HEK293 (cell line): Measurements from ENCODE around the gene UNC5CL.

ENCODE experiments used
- GLIS2 ChIP-seq: fragments of 450-650 bp; formaldehyde crosslinking; IDR thresholded peaks from 2 replicates; pipeline ENCODE4 v1.5.1; 2016; ENCODE audit warnings: missing biosample characterization, missing genetic modification characterization
- HOXA7 ChIP-seq: sonication (generic); formaldehyde crosslinking; IDR thresholded peaks from 2 replicates; pipeline ENCODE4 v1.8.1; 2022; ENCODE audit warnings: missing genetic modification reagents, borderline replicate concordance
- ZFP3 ChIP-seq: fragments of 450-650 bp; formaldehyde crosslinking; IDR thresholded peaks from 2 replicates; pipeline ENCODE4 v1.5.1; 2016; ENCODE audit warnings: low read depth, missing biosample characterization, missing genetic modification characterization
- ZNF184 ChIP-seq: fragments of 450-650 bp; IDR thresholded peaks from 2 replicates; pipeline ENCODE4 v1.5.1; 2018; ENCODE audit warnings: missing biosample characterization, mild to moderate bottlenecking, missing genetic modification characterization
- ZNF311 ChIP-seq: fragments of 450-650 bp; formaldehyde crosslinking; IDR thresholded peaks from 2 replicates; pipeline ENCODE4 v1.5.1; 2017; ENCODE audit warnings: missing biosample characterization, missing genetic modification characterization, borderline replicate concordance
- TF ChIP-seq, protein P1 (sequence below): fragments of 450-650 bp; formaldehyde crosslinking; IDR thresholded peaks from 2 replicates; pipeline ENCODE4 v1.5.1; 2016; ENCODE audit warnings: missing biosample characterization, missing genetic modification characterization
- TF ChIP-seq, protein P2 (sequence below): fragments of 450-650 bp; formaldehyde crosslinking; IDR thresholded peaks from 2 replicates; pipeline ENCODE4 v1.5.1; 2016; ENCODE audit warnings: missing biosample characterization, missing genetic modification characterization
- TF ChIP-seq, protein P3 (sequence below): fragments of 450-650 bp; formaldehyde crosslinking; IDR thresholded peaks from 2 replicates; pipeline ENCODE4 v1.5.1; 2016; ENCODE audit warnings: missing biosample characterization, missing genetic modification characterization

DNA sequence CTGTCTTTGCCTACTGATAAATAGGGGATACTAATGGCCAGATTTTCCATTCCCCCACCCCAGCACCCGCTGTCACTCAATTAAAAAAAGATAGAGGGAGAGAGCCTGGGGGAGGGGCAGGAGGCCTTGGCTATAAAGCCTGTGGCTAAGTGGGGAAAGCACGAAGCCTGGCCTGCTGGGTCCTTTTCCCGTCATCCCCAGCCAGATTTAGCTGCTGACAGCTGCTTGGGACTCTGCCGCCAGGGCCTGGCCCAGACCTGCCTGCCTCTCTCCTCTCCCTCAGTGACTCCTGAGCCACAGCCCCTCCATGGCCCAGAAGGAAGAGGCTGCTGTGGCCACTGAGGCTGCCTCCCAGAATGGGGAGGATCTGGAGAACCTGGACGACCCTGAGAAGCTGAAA lies 14.0 kb upstream of the UNC5CL start, which contains the start of gene APOBEC2:
- TF ChIP-seq ZFP3 (tag by site-specific recombination) (no peak), GLIS2 (tag by site-specific recombination) (no peak), ZNF311 (no peak), ZNF184 (tag by site-specific recombination) (no peak), HOXA7 (CRISPR knock-in tag) (no peak)
- TF ChIP-seq, protein P1, sequence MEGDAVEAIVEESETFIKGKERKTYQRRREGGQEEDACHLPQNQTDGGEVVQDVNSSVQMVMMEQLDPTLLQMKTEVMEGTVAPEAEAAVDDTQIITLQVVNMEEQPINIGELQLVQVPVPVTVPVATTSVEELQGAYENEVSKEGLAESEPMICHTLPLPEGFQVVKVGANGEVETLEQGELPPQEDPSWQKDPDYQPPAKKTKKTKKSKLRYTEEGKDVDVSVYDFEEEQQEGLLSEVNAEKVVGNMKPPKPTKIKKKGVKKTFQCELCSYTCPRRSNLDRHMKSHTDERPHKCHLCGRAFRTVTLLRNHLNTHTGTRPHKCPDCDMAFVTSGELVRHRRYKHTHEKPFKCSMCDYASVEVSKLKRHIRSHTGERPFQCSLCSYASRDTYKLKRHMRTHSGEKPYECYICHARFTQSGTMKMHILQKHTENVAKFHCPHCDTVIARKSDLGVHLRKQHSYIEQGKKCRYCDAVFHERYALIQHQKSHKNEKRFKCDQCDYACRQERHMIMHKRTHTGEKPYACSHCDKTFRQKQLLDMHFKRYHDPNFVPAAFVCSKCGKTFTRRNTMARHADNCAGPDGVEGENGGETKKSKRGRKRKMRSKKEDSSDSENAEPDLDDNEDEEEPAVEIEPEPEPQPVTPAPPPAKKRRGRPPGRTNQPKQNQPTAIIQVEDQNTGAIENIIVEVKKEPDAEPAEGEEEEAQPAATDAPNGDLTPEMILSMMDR (tag by site-specific recombination): no peak
- TF ChIP-seq, protein P2, sequence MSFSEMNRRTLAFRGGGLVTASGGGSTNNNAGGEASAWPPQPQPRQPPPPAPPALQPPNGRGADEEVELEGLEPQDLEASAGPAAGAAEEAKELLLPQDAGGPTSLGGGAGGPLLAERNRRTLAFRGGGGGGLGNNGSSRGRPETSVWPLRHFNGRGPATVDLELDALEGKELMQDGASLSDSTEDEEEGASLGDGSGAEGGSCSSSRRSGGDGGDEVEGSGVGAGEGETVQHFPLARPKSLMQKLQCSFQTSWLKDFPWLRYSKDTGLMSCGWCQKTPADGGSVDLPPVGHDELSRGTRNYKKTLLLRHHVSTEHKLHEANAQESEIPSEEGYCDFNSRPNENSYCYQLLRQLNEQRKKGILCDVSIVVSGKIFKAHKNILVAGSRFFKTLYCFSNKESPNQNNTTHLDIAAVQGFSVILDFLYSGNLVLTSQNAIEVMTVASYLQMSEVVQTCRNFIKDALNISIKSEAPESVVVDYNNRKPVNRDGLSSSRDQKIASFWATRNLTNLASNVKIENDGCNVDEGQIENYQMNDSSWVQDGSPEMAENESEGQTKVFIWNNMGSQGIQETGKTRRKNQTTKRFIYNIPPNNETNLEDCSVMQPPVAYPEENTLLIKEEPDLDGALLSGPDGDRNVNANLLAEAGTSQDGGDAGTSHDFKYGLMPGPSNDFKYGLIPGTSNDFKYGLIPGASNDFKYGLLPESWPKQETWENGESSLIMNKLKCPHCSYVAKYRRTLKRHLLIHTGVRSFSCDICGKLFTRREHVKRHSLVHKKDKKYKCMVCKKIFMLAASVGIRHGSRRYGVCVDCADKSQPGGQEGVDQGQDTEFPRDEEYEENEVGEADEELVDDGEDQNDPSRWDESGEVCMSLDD (tag by site-specific recombination): no peak
- TF ChIP-seq, protein P3, sequence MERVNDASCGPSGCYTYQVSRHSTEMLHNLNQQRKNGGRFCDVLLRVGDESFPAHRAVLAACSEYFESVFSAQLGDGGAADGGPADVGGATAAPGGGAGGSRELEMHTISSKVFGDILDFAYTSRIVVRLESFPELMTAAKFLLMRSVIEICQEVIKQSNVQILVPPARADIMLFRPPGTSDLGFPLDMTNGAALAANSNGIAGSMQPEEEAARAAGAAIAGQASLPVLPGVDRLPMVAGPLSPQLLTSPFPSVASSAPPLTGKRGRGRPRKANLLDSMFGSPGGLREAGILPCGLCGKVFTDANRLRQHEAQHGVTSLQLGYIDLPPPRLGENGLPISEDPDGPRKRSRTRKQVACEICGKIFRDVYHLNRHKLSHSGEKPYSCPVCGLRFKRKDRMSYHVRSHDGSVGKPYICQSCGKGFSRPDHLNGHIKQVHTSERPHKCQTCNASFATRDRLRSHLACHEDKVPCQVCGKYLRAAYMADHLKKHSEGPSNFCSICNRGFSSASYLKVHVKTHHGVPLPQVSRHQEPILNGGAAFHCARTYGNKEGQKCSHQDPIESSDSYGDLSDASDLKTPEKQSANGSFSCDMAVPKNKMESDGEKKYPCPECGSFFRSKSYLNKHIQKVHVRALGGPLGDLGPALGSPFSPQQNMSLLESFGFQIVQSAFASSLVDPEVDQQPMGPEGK (tag by site-specific recombination): no peak
